OCI-LY1 (cell line): ENCODE data around the gene KCNF1.

ENCODE experiments used
- CTCF ChIP-seq: fragments of 200-600 bp; sonication (generic), shearing (Covaris generic); IDR thresholded peaks from 2 replicates; pipeline ENCODE4 v1.5.1; 2017; ENCODE audit warnings: mild to moderate bottlenecking, antibody characterized with exemption, low read length, moderate library complexity, mixed read lengths
- EZH2 ChIP-seq: fragments of 200-600 bp; sonication (generic), shearing (Covaris generic); IDR thresholded peaks from 2 replicates; pipeline ENCODE4 v1.8.0; 2017; ENCODE audit warnings: borderline replicate concordance, mixed run types, mild to moderate bottlenecking, antibody characterized with exemption, low read length, moderate library complexity, mixed read lengths

- TF ChIP-seq CTCF (no peak), EZH2 (no peak)
Observed at GRCh38 chr2:10956006-10956790, 44.5 kb downstream of the KCNF1 start.
